ENCODE results near the gene GCC2.
"Not testable (repeated sequence)": the region's sequence is repeated elsewhere in the genome, so short reads cannot be mapped to it uniquely, and the experiment has no call there.

The GCC2 gene

GRCh38 chr2:108436976-108437375, 12.0 kb upstream of the GCC2 start:
- no peak for DNase-seq (ENCODE audit: low read depth in 2 of 3, low spot score in 2 of 3)

GRCh38 chr2:108441712-108442111, 7.3 kb upstream of the GCC2 start:
- no peak for DNase-seq (ENCODE audit: low read depth in 2 of 3, low spot score in 2 of 3)

- DNase-seq (ENCODE audit: low read depth in 2 of 3, low spot score in 2 of 3), result no peak
Observed at GRCh38 chr2:108444941-108445840, 3.8 kb upstream of the GCC2 start.

- no peak for DNase-seq (ENCODE audit: low read depth in 2 of 3, low spot score in 2 of 3)
Observed at GRCh38 chr2:108446703-108447102, 2.3 kb upstream of the GCC2 start.

GRCh38 chr2:108447947-108448677, 894 bp upstream of the GCC2 start:
- no peak for DNase-seq (ENCODE audit: low read depth in 2 of 3, low spot score in 2 of 3)

- DNase-seq (ENCODE audit: low read depth in 2 of 3, low spot score in 2 of 3), result no peak
Observed at GRCh38 chr2:108449410-108450130, 564 bp downstream of the GCC2 start.

- DNase-seq (ENCODE audit: low read depth in 2 of 3, low spot score in 2 of 3), result no peak
Observed at GRCh38 chr2:108450863-108451262, 1.9 kb downstream of the GCC2 start.

GRCh38 chr2:108451976-108452375, 3.0 kb downstream of the GCC2 start:
- DNase-seq (ENCODE audit: low read depth in 2 of 3, low spot score in 2 of 3), result no peak

- DNase-seq (ENCODE audit: low read depth in 2 of 3, low spot score in 2 of 3), result not testable (repeated sequence)
Observed at GRCh38 chr2:108453530-108453929, 4.5 kb downstream of the GCC2 start.

- DNase-seq (ENCODE audit: low read depth in 2 of 3, low spot score in 2 of 3), result no peak
Observed at GRCh38 chr2:108454440-108454839, 5.4 kb downstream of the GCC2 start.

- DNase-seq (ENCODE audit: low read depth in 2 of 3, low spot score in 2 of 3), result no peak
Observed at GRCh38 chr2:108455571-108455970, 6.6 kb downstream of the GCC2 start.

GRCh38 chr2:108458082-108458481, 9.1 kb downstream of the GCC2 start:
- no peak for DNase-seq (ENCODE audit: low read depth in 2 of 3, low spot score in 2 of 3)

- no peak for DNase-seq (ENCODE audit: low read depth in 2 of 3, low spot score in 2 of 3)
Observed at GRCh38 chr2:108459441-108459840, 10.4 kb downstream of the GCC2 start.

GRCh38 chr2:108460345-108461037, 11.5 kb downstream of the GCC2 start:
- DNase-seq (ENCODE audit: low read depth in 2 of 3, low spot score in 2 of 3), result no peak

- DNase-seq (ENCODE audit: low read depth in 2 of 3, low spot score in 2 of 3), result no peak
Observed at GRCh38 chr2:108477099-108477498, 28.1 kb downstream of the GCC2 start.

- no peak for DNase-seq (ENCODE audit: low read depth in 2 of 3, low spot score in 2 of 3)
Observed at GRCh38 chr2:108485253-108485652, 36.2 kb downstream of the GCC2 start.

- no peak for DNase-seq (ENCODE audit: low read depth in 2 of 3, low spot score in 2 of 3)
Observed at GRCh38 chr2:108490506-108491122, 41.6 kb downstream of the GCC2 start.

- DNase-seq (ENCODE audit: low read depth in 2 of 3, low spot score in 2 of 3), result no peak
Observed at GRCh38 chr2:108491848-108492247, 42.8 kb downstream of the GCC2 start.

- DNase-seq (ENCODE audit: low read depth in 2 of 3, low spot score in 2 of 3), result no peak
Observed at GRCh38 chr2:108492364-108492763, 43.4 kb downstream of the GCC2 start.

GRCh38 chr2:108496167-108496566, 47.2 kb downstream of the GCC2 start:
- not testable (repeated sequence) for DNase-seq (ENCODE audit: low read depth in 2 of 3, low spot score in 2 of 3)

GRCh38 chr2:108507620-108508019, 58.6 kb downstream of the GCC2 start:
- not testable (repeated sequence) for DNase-seq (ENCODE audit: low read depth in 2 of 3, low spot score in 2 of 3)

All from activated CD8-positive, alpha-beta memory T cell treated with anti-CD3 and anti-CD28 coated beads for 48 hours (primary cell).